Endothelial cell (in vitro differentiated cells): ENCODE data around the gene HOMER2. TPM values are rescaled to one million over a fixed set of nuclear protein-coding genes. Genes with fewer than 3 reads are reported as not detected.

Experiments
- DNase-seq: peaks from one replicate; pipeline ENCODE4 v3.0.0; 2021; ENCODE audit warnings: low spot score
- H3K27ac Mint-ChIP-seq: one replicate; pipeline ENCODE4 v1.8.0; 2021; ENCODE audit warnings: mixed read lengths, inconsistent platforms; ENCODE audit not compliant: unreplicated experiment
- H3K27me3 Mint-ChIP-seq: one replicate; pipeline ENCODE4 v1.8.0; 2021; ENCODE audit warnings: mild to moderate bottlenecking, moderate library complexity, mixed read lengths, inconsistent platforms; ENCODE audit not compliant: unreplicated experiment
- H3K36me3 Mint-ChIP-seq: one replicate; pipeline ENCODE4 v1.8.0; 2021; ENCODE audit warnings: mild to moderate bottlenecking, low read depth, mixed read lengths, inconsistent platforms; ENCODE audit not compliant: unreplicated experiment
- H3K4me1 Mint-ChIP-seq: one replicate; pipeline ENCODE4 v1.8.0; 2021; ENCODE audit warnings: mild to moderate bottlenecking, mixed read lengths, inconsistent platforms; ENCODE audit not compliant: unreplicated experiment
- H3K4me3 Mint-ChIP-seq: one replicate; pipeline ENCODE4 v1.8.0; 2021; ENCODE audit warnings: mild to moderate bottlenecking, mixed read lengths, inconsistent platforms; ENCODE audit not compliant: unreplicated experiment
- H3K9me3 Mint-ChIP-seq: one replicate; pipeline ENCODE4 v1.8.0; 2021; ENCODE audit warnings: mixed read lengths, inconsistent platforms; ENCODE audit not compliant: unreplicated experiment
- total RNA-seq: library from RNA; stranded (reverse); fragmentation: NEBNext Ultra II Directional; extraction: Animal tissue kit (Norgen Biotek cat#: 25700); gene quantifications from one replicate; pipeline ENCODE4 v1.2.1, GENCODE V29; 2021; ENCODE audit not compliant: unreplicated experiment
- TF ChIP-seq, protein P1 (sequence below): fragments of 200-600 bp; sonication (generic); IDR thresholded peaks from one replicate; pipeline ENCODE4 v1.5.0; 2021; ENCODE audit warnings: antibody characterized with exemption; ENCODE audit not compliant: unreplicated experiment

Gene HOMER2
- total RNA-seq, 1 donor from 2014 or later = 3.0 TPM

GRCh38 chr15:82864967-82865366 is 87.6 kb downstream of the HOMER2 start:
- H3K36me3 Mint-ChIP-seq = no peaks in the 10 kb centered on the region

GRCh38 chr15:82862886-82863285 is 89.6 kb downstream of the HOMER2 start:
- Mint-ChIP-seq H3K9me3 (no peaks in the 10 kb centered on the region), H3K27ac (no peak overlapping the region), H3K4me1 (no peaks in the 10 kb centered on the region), H3K4me3 (no peak overlapping the region), H3K27me3 (peaks cover 1% of the 10 kb centered on the region), H3K36me3 (no peaks in the 10 kb centered on the region)
- TF ChIP-seq, protein P1, sequence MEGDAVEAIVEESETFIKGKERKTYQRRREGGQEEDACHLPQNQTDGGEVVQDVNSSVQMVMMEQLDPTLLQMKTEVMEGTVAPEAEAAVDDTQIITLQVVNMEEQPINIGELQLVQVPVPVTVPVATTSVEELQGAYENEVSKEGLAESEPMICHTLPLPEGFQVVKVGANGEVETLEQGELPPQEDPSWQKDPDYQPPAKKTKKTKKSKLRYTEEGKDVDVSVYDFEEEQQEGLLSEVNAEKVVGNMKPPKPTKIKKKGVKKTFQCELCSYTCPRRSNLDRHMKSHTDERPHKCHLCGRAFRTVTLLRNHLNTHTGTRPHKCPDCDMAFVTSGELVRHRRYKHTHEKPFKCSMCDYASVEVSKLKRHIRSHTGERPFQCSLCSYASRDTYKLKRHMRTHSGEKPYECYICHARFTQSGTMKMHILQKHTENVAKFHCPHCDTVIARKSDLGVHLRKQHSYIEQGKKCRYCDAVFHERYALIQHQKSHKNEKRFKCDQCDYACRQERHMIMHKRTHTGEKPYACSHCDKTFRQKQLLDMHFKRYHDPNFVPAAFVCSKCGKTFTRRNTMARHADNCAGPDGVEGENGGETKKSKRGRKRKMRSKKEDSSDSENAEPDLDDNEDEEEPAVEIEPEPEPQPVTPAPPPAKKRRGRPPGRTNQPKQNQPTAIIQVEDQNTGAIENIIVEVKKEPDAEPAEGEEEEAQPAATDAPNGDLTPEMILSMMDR = no peak
- DNase-seq = no peak

More at GRCh38 chr15:82864967-82865366, 87.6 kb downstream of the HOMER2 start:
- DNase-seq = no peak
- H3K27me3 Mint-ChIP-seq = peaks cover under 1% of the 10 kb centered on the region
- TF ChIP-seq, protein P1 = no peak
- no peaks in the 10 kb centered on the region for H3K9me3 Mint-ChIP-seq
- no peak overlapping the region for H3K27ac Mint-ChIP-seq
- no peaks in the 10 kb centered on the region for H3K4me1 Mint-ChIP-seq
- H3K4me3 Mint-ChIP-seq = no peak overlapping the region

DNA sequence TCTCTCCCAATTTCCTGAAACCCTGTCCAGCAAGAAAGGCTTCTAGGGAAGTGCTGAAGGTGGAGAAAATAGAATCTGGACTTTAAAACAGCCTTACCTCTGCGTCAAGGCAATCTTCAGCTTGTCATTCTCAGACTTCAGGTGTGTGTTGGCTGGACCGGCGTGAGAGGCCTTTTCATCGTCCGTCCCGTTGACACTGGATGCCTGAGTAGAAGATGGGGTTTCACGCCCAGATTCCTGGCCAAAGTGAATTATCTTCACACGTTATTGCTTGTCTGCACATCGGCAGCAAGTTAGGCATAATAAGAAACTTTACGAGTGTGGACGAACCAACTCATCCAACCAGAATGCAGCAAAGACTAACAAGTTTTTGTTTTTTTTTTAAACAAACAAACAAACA is 93.6 kb downstream of the HOMER2 start:
- peaks cover 1% of the 10 kb centered on the region for H3K27me3 Mint-ChIP-seq
- no peaks in the 10 kb centered on the region for H3K4me1 Mint-ChIP-seq
- no peak overlapping the region for H3K27ac Mint-ChIP-seq
- H3K9me3 Mint-ChIP-seq = no peaks in the 10 kb centered on the region
- no peak overlapping the region for H3K4me3 Mint-ChIP-seq
- no peaks in the 10 kb centered on the region for H3K36me3 Mint-ChIP-seq
- no peak for DNase-seq
- TF ChIP-seq, protein P1 = no peak

DNA sequence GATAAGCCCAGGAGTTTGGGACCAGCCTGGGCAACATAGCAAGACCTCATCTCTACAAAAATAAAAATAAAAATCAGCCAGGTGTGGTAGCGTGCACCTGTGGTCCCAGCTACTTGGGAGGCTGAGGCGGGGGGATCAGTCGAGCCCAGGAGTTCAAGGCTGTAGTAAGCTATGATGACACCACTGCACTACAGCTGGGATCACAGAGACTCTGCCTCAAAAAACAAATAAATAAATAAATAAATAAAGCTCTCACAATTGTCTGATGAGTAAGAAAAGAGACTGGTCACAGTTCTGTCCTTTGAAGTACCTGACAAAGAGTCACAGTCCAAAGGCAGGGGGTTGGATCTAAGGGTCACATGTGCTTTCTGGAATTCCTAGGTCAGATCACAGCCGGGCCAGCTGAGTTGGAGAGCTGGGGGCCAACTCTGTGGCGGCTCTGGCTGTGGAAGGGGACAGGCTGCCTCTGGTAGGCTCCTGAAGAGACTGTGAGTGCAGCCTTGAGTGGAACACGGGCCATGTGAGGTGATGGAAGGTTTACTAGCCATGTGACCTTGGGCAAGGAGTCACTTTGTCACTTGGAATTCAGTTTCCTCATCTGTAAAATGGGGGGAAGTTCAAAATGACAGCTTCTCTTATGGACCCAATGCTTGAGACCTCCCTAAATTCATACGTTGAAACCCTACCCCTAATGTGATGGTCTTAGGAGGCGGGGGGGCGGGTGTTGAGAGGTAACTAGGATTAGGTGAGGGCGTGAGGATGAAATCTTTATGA is 95.9 kb downstream of the HOMER2 start:
- Mint-ChIP-seq H3K4me1 (no peaks in the 10 kb centered on the region), H3K36me3 (no peaks in the 10 kb centered on the region), H3K27ac (no peak overlapping the region), H3K27me3 (peaks cover 1% of the 10 kb centered on the region), H3K9me3 (no peaks in the 10 kb centered on the region), H3K4me3 (no peak overlapping the region)
- DNase-seq = no peak
- TF ChIP-seq, protein P1 = no peak
